Inferior parietal cortex (tissue), 1 donor: ENCODE data around the gene RPL22.

Experiments used
- DNase-seq: peaks from one replicate; pipeline ENCODE4 v3.0.0-alpha.2; 2016; ENCODE audit errors: extremely low spot score

Gene RPL22

DNA sequence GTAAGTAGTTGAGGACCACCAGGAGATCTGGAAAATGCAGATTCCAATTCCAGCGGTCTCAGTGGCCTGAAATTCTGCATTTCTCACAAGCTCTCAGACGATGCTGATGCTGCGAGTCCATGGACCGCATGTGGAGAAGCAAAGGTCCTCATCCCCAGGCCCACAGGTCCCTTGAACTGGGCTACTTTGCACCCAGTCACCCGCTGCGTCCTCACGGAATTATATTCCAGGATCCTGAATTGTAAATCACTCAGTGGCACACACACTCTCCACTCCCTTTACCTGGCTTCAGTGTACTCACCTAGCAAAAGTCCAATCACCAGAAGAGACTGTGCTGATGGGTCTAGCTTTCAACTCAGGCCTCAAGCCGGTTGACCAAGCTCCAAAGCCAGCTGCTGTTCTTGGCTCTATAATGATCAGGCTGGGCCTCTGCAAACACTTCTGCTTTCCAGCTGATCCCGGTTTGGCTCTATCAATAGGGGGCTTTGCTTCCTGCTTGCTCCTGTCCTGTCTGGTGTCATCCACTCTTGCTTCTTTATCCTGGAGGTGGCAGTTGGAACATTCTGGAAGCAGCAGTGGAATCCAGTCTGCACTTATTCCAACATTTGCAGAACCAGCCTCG, 904 bp upstream of the RPL22 start:
- no peak for DNase-seq

DNA sequence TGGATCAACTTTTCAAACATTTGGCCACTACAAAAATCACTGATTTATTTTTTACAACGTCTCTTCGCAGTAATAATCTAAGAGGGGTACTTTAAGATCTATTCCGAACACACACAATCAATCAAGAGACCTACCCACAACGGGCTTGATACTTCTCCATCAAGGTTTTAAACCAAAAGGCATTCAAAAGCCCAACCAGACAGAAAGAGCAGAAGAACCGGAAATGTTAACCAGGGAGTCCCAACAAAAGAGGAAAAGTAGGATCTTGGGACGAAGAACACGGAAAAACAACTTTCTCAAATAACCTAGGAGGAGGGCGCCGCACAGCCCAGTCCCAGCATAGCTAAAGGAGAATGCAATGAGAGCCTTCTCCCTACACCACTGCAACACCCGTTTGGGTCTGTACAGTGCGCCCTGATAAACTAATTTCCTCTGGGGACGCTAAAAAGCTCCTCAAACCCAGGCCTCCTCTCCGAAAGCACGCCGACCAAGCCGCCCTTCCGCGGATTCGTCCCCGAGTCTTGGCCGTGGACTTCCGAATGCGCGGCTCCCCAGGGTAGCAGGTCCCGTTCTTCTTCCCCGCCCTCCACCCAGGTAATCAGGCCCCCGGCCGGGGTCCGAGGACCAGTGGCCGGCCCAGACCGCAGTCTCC, 623 bp downstream of the RPL22 start:
- DNase-seq: no peak

DNA sequence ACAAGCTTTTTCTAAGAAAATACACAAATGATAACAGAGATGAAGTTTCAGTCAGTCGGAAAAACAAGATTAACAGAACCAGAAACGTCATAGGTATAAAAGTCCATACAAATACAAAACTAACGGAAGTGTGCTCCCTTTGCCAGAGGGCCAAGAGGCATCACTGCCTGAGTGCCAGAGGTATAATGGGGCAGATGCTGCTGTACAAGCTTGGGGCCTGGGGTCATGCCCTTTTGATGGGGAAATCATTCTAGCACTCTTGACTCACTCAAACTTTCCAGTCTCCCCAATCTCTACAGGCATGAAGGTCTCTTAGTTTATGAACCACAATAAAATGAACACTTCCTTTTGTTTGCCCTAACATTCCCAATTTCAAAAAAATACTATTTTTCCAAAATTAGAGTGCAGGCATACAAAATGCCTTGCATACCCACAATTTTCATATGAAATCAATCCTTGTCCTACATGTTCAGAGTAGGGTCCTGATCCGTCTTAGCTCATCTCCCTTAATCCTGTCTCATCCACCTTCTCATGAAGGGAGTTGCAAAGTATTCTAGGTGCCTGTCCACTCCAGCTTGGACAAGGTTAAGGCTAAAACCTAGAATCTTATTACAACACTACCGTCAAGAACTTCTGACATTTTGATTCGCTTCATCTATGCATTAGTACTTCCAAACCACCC, 1.5 kb downstream of the RPL22 start:
- DNase-seq: no peak

DNA sequence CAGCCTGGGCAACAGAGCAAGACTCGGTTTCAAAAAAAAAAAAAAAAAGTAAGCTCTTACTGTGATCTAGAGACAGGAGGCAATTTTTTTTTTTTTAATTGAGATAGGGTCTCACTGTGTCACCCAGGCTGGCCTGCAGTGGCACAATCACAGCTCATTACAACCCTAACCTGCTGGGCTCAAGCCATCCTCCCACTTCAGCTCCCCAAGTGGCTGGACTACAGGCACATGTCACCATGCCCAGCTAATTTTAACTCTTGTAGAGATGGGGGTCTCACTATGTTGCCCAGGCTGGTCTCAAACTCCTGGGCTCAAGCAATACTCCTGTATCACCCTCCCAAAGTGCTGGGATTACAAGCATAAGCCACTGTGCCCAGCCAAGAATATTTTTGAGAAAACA, 7.4 kb downstream of the RPL22 start:
- DNase-seq: no peak

DNA sequence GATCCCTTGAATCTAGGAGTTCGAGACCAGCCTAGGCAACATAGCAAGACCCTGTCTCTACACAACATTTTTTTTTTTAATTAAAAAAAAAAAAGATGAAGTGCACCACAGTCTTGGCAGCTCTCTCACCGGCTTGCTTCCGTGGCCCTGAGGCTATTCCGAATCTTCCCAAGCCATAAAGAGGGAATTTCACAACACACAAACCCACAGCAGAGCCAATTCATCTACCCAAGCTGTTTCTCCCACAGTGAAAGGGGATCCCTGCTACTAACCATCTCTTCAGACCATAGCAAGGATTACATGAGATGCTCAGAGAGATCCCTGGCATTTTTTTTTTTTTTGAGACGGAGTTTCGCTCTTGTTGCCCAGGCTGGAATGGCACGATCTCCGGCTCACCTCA, 10.9 kb downstream of the RPL22 start:
- no peak for DNase-seq

DNA sequence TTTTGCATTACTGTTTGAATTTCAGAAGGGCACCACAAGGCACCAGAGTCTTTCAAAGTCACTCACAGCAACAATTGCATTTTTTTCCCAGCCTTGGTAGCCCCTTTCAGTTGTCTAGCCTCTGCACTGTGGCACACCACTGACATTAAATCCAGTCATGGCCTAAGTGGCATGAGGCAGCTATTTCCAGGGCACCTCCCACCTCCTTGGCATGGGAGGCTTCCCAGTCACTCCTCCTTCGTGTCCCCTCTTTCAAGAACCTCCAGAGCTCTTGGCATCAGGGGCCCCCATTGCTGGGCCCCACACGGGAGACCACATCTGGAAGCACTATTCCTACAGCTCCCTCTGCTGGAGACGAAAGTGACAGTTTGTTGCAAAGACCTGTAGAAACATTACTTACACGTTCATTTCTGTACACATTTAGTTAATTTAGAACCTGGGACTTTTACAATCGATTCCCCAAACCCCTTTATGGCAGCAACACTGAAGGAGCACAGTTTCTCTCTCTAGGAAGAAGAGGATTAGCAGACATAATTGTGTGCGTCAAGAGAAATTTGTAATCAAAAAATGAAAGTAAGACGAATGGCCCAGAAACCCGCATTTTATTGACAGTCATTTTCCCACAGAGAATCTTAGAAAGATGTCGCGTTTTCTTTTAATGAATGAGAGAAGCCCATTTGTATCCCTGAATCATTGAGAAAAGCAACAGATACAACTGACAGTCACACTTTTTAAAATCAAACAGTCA, 13.6 kb downstream of the RPL22 start:
- no peak for DNase-seq

DNA sequence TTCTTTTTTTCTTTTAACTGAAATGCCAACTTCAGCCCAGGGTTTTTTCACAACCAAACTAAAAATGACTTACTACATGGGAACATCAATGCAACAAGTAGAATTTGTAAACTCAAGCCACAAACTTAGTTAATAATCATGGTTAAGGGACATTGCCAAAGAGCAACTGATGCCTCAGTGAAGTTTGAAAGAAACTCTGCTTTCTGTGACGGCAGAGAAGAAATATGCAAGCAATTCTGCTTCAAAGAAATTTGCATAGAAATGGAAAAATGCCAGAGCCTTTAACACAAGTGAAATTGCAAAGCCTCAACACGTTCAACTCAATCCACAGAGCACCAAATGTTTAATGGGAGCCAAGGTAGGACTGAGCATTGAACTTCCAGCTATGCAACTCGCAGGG, 14.2 kb downstream of the RPL22 start:
- no peak for DNase-seq

DNA sequence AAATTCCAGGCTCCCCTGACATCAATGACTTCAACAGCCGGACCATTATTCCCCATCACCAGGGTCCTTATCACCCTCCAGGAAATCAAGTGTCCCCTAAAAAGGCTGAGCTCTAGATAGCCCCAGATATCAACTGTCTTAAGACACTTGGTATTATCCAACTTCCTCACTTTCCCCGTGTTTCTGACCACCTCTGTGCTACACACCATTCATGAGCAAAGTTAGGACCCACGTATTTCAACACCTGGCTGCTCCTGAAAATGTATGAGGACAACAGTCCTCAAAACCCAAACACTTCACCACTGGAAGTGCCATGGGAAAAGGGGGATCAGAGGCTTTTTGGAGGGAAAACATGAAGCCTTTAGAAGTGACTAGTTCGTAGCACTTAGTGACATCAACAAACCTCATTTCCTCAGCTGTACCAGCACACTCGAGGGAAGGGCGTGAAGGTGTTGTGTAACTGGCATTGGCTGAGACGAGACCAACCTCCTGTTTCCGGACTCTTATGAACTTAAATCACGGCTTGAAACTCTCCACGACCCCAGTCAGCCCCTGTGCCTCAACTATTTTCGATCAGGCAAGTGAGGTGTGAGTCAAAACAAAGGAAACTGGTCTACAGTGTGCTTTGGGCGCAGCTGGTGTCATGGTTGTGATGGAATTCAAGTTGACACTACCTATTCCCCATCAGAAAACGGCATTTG, 15.2 kb downstream of the RPL22 start:
- DNase-seq: no peak

DNA sequence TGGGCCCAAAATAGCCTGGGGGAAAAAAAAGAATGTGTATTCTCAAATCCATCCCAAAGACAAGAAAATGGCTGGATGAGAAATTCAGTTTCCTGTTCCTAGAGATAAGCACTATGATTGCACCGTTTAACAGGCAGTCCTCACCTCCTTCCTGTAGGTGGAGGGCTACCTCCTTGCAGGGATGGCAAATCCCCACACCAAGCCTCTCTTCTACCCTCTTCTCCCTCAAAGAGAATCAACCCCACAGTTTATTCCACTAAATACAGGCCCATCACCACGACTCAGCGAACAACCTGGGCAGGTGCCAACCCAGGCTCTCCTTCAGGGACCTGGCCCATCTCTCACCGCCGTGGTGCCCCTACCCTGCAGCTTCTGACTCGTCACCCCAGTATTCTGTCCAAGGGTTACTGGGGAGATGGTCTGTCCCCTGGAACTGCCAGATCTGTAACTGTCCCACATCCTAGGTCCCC, 15.8 kb downstream of the RPL22 start:
- no peak for DNase-seq

DNA sequence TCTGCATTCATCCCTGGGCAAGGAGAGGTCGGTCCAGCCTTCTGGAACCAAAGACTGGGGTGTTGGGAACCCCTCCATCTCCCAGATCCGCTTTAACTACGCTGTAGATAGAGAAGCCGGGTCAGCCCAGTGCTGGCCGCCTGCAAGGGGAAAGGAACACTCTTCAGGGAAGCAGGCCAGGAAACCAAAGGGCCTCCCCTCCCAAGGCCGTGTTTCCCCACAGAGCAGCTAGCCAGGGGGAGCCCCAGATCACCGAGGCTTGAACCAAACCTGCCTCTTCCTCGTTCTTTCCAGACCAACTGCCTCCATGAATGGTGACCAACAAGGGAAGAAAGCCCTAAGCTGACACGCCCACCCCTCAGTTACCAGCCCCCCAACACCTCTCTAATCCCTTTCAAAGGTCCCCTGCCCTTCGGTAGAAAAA, 18.0 kb downstream of the RPL22 start:
- DNase-seq: no peak

DNA sequence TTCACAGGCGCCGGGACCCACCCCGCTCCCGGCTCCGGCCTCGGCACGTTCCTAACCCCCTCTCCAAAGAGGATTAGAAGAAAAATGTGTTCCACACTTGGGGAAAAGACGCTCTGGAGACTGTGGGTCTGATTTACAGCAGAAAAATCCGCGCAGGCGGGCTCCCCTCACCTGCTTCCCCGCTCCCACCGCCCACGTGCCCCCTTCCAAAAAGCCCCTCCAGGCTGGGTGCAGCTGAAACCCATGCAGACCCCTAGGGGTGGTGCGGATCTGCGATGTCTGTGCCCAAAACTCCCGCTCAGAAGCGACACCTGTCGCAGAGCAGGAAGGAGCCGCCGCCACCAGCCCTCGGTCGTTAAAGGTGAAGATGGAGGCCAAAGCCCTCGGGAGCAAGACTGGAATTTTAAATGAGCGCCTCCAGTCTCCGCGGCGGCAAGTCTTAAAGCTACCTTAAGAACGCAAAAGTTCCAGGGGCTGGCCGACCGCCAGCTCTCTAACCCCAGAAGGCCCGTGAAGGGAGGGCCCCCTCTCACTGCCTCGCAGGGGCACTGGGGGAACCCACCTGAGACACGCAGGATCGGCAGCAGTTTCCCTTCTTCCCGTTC, 18.6 kb downstream of the RPL22 start:
- no peak for DNase-seq

DNA sequence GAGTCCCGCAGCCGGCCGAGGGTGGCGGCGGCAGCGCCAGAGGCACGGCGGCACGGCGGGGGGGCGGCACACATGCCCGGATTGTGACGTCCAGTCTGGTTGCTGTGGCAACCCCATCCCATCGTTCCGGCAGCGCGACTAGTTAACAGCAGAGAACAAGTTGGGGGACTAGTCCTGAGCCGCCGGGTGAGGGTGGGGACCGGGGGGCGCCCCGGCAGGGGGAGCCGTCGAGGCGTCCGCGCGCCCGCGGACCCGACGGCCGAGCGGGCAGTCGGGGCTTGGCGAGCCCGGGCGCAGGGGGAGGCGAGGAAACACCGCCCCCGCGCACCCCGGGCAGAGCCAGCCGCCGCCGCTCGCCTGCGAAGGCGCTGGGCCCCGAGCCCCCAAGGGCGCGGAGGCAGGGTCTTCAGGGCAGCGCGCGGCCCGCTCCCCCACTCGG, 19.1 kb downstream of the RPL22 start, which contains the start of gene CHD5:
CHD5 (minus strand) TSS at position 54 of the 439 bp plus-strand sequence. CDS start 298 bp downstream, outside the sequence.
- no peak for DNase-seq

DNA sequence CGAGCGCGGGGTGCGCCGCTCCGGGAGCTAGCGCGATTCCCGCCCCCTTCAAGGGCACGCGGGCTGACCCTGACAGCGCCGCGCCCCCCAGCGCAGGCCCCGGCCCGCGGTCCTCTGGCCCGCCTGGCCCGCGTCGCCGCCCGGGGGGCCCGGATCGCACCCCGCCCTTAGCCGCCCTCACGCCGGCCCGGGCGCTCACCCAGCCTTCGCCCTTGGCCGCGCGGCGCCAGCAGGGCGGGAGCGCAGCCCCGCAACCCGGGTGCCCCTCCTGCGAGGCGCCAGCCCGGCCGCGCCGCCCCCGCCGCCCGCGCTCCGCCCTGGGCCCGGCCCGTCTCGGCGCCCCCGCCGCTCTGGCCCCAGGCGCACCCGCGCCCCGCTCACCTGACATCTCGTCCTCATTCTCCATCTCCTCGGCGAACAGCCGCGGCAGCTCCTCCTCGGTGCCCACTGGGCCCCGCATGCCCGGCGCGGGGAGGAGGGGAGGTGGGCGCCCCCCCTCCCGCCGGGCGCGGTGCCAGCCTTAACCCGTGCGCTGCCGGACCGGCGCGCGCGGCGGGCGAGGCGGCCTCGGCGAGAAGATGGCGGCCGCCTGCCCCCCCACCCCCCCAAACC, 19.7 kb downstream of the RPL22 start:
- DNase-seq: no peak

DNA sequence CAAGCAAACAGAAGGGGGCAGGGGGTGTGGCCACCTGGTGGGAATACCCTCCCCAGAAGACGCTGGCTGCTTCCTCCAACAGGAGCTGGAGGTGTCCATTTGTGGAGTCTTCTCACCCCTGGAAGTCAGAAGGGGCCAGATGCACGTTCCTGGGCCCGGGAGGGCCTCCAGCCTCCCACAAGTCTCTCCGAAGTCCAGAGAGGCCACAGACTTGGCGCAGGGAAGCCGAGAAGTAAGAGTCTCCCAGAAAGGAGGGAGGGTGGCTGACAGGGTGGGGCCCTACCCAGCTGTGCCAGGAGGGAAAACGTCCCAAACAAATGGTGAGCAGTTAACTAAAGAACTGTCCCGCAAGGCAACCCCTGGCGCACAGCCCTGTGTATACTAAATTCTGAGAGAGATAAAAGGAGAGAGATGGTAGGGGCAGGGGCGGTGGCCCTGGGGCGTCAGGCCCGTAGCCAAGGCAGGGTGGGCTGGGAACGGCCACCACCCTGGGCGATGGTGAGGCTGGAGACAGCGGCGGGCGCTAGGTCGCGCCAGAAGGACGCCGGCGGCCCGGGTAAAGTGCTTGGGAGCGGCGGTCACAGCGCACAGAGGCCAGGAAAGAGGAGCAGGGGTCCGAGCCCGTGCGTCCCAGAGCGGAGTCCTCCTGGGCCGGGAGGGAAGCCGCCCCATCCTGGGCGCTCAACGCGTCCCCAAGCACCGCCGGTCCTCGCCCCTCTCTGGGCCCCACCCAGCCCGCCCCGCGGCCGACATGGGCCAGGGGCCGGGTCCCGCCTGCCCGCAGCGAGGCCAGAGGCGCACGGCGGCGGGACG, 20.4 kb downstream of the RPL22 start:
- no peak for DNase-seq

DNA sequence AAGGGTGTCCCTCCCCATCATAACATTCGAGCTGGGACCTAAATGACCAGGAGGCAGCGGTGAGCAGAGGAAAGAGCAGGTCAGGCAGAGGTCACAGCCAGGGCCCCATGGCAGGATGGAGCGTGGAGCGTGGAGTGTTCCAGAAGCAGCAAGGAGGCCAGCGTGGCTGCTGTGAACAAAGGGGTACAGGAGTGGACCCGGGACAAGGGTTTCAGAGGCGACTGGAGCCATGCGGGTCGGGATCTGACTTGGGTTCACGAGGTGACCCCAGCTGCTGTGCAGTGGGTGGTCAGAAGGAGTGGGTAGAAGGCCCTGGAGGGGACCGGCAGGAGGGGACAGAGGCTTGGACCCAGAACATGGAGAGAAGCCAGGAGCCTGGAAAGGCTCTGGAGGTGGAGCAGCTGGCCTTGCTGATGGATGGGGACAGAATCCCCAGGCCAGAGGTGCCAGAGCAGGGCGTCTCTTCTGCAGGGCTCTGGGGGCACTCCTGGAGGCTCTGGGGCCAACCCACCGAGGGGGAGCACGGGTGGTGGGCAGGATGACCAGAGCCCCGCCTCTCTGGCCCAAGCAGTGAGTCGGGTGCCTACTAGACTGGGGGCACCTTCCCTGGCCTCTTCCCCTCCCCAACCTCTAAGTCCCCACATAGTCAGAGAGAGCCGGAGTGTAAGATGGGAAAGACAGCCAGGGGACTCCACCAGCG, 21.6 kb downstream of the RPL22 start:
- no peak for DNase-seq

DNA sequence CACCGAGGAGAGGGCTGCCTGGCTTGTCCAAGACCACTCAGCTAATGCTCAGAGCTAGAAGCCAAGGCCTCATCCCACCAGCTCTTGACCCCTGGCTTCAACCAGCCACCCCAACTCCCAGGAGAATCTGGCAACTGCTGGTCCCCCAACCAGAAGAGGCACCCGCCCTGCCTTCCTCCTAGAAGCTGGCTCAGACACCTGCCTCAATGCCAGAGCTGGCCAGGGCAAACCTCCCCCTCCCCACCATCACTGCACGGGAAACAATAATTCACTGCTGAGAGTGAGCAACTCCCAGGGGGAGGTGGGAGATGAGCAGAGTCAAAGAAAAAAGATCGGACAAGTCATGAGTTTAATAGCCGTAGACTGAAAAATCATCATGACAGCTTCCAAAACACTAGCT, 22.6 kb downstream of the RPL22 start:
- DNase-seq: no peak

DNA sequence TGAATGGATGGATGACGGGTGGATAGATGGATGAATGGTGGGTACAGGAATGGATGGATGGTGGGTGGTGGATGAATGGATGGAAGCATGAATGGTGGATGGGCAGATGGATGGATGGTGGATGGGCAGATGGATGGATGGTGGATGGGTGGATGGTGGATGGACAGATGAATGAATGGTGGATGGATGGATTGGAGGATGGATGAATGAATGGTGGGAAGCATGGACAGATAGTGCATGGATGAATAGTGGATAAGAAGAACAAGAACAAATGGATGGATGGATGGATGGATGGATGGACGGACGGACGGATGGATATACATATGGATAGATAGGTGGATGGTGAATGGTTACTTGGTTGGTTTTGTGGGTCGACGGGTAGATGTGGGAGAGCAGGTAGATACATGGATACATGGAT, 24.0 kb downstream of the RPL22 start:
- no peak for DNase-seq

DNA sequence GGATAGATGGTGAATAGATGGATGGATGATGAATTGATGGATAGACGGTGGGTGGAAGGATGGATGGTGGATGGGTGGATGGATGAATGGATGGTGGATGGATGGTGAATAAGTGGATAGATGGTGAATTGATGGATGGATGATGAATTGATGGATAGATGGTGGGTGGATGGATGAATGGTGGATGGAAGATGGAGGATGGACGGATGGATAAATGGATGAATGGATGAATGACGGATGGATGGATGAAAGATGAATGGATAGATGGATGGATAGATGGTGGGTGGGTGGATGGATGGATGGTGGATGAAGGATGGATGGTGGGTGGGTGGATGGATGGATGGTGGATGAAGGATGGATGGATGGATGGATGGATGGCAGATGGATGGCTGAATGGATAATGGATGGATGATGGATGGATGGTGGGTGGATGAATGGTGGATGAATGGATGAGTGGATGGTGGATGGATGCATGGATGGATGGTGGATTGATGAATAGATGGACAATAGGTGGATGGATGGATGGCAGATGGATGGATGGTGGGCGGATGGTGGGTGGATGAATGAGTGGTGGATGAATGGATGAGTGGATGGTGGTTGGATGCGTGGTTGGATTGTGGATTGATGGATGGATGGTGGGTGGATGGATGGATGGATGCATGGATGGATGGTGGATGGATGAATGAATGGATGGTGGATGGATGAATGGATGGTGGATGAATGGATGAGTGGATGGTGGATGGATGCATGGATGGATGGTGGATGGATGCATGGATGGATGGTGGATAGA, 24.6 kb downstream of the RPL22 start:
- no peak for DNase-seq
